Daoy (cell line): ENCODE data around the gene DNAJC24. TPM values are rescaled to one million over a fixed set of nuclear protein-coding genes. Genes with fewer than 3 reads are reported as not detected.

Source experiments
- DNase-seq: peaks from one replicate; pipeline ENCODE4 v3.0.0-alpha.2; 2015; ENCODE audit warnings: low read depth
- total RNA-seq: library from RNA; depleted of rRNA; stranded (reverse); fragments of >200 nt; shearing (Covaris generic); gene quantifications from 2 replicates; pipeline ENCODE4 v1.2.3, GENCODE V29; 2014

DNAJC24 gene
- total RNA-seq, 1 experiment from 2014 or later = 13.7 TPM

- DNase-seq = no peak
These were observed 45.8 kb downstream of the DNAJC24 start for GRCh38 chr11:31415435-31415834.

GRCh38 chr11:31417357-31417756, 47.7 kb downstream of the DNAJC24 start:
- no peak for DNase-seq

- no peak for DNase-seq
These were observed 48.2 kb downstream of the DNAJC24 start for GRCh38 chr11:31417816-31418215.

- DNase-seq = no peak
These were observed 49.5 kb downstream of the DNAJC24 start for GRCh38 chr11:31419138-31419537.

- no peak for DNase-seq
These were observed 50.0 kb downstream of the DNAJC24 start for GRCh38 chr11:31419669-31420068.

GRCh38 chr11:31421820-31422219, 52.2 kb downstream of the DNAJC24 start:
- no peak for DNase-seq

GRCh38 chr11:31422703-31423102, 53.0 kb downstream of the DNAJC24 start:
- no peak for DNase-seq

GRCh38 chr11:31424652-31425051, 55.0 kb downstream of the DNAJC24 start:
- DNase-seq = no peak

GRCh38 chr11:31433851-31434250, 64.2 kb downstream of the DNAJC24 start:
- no peak for DNase-seq

GRCh38 chr11:31437742-31438435, 68.2 kb downstream of the DNAJC24 start:
- DNase-seq = peak; percentile 1

- DNase-seq = no peak
These were observed 71.6 kb downstream of the DNAJC24 start for GRCh38 chr11:31441296-31441695.

- no peak for DNase-seq
These were observed 72.4 kb downstream of the DNAJC24 start for GRCh38 chr11:31442086-31442485.

GRCh38 chr11:31443802-31444201, 74.1 kb downstream of the DNAJC24 start:
- no peak for DNase-seq

GRCh38 chr11:31445621-31446020, 76.0 kb downstream of the DNAJC24 start:
- DNase-seq = no peak

GRCh38 chr11:31449040-31449439, 79.4 kb downstream of the DNAJC24 start:
- no peak for DNase-seq

- DNase-seq = no peak
These were observed 81.2 kb downstream of the DNAJC24 start for GRCh38 chr11:31450841-31451240.

GRCh38 chr11:31455177-31455576, 85.5 kb downstream of the DNAJC24 start:
- no peak for DNase-seq

- DNase-seq = no peak
These were observed 94.8 kb downstream of the DNAJC24 start for GRCh38 chr11:31464436-31464835.

- no peak for DNase-seq
These were observed 104.4 kb downstream of the DNAJC24 start for GRCh38 chr11:31474083-31474482.

- DNase-seq = no peak
These were observed 108.0 kb downstream of the DNAJC24 start for GRCh38 chr11:31477528-31478222.

GRCh38 chr11:31478223-31478590, 108.5 kb downstream of the DNAJC24 start:
- no peak for DNase-seq

- DNase-seq = no peak
These were observed 109.4 kb downstream of the DNAJC24 start for GRCh38 chr11:31479066-31479465.

GRCh38 chr11:31480930-31481329, 111.3 kb downstream of the DNAJC24 start:
- no peak for DNase-seq
